B cell (primary cell): ENCODE data around the gene ASCL2. TPM values are rescaled to one million over a fixed set of nuclear protein-coding genes. Genes with fewer than 3 reads are reported as not detected.

Source experiments
- ATAC-seq: fragments of 200-7000 bp; cut with Tn5 transposase; one replicate; pipeline ENCODE4 v1.10.0; 2021; ENCODE audit warnings: low read depth, mild to moderate bottlenecking, moderate number of reproducible peaks, moderate library complexity
- CTCF ChIA-PET: fragments of 350-600 bp; sonication (Branson Sonifier 250); formaldehyde crosslinking; loops from one replicate; lab custom pipeline; 2021; ENCODE audit warnings: antibody characterized with exemption, inconsistent platforms; lab: Charles Lee
- POLR2A ChIA-PET: fragments of 350-600 bp; sonication (Branson Sonifier 250); formaldehyde crosslinking; loops from one replicate; lab custom pipeline; 2021; ENCODE audit warnings: antibody characterized with exemption; lab: Charles Lee
- DNase-seq: peaks from one replicate; pipeline ENCODE4 v3.0.0; 2013
- H2AFZ ChIP-seq: 2 replicates; pipeline ENCODE4 v1.6.1; 2012; ENCODE audit warnings: mild to moderate bottlenecking, low read depth, low read length; ENCODE audit not compliant: insufficient read depth, poor library complexity, severe bottlenecking
- H3K27ac ChIP-seq, 2 donors: 1 replicate in 1 of 2; 2 replicates in 1 of 2; pipeline ENCODE4 v1.5.1; 2012 to 2013; ENCODE audit warnings: low read length in 2 of 2, mild to moderate bottlenecking in 2 of 2, moderate library complexity in 1 of 2
- H3K27me3 ChIP-seq, 4 experiments: fragments of 200-600 bp in 1 of 4; sonication (generic) in 1 of 4; replicated peaks in 1 of 4; 1 replicate in 2 of 4; 2 replicates in 2 of 4; pipeline versions ENCODE4 v1.6.1 to v1.7.0; 2013 to 2016; ENCODE audit warnings: low read length in 3 of 4, mild to moderate bottlenecking in 2 of 4, mixed read lengths in 1 of 4, moderate library complexity in 1 of 4; ENCODE audit not compliant: insufficient read depth in 4 of 4, control insufficient read depth in 3 of 4; ENCODE audit errors: control extremely low read depth in 1 of 4
- H3K36me3 ChIP-seq, 2 experiments: replicated peaks in 1 of 2; 1 replicate in 1 of 2; 2 replicates in 1 of 2; pipeline versions ENCODE4 v1.6.1 to v1.7.1; 2013; ENCODE audit warnings: low read length in 1 of 2; ENCODE audit not compliant: insufficient read depth in 2 of 2, control insufficient read depth in 1 of 2; ENCODE audit errors: control extremely low read depth in 1 of 2, extremely low read depth in 1 of 2
- H3K4me1 ChIP-seq, 2 donors: fragments of 200-600 bp in 1 of 2; sonication (generic) in 1 of 2; 1 replicate in 1 of 2; 2 replicates in 1 of 2; pipeline versions ENCODE4 v1.5.1 to v1.6.1; 2013 to 2017; ENCODE audit warnings: low read length in 2 of 2; ENCODE audit not compliant: control insufficient read depth in 2 of 2, insufficient read depth in 2 of 2
- H3K4me2 ChIP-seq: replicated peaks from 2 replicates; pipeline ENCODE3; 2012; ENCODE audit warnings: mild to moderate bottlenecking, low read depth, low read length; ENCODE audit not compliant: poor library complexity, severe bottlenecking
- H3K4me3 ChIP-seq, 5 experiments: fragments of 200-600 bp in 1 of 5; sonication (generic) in 1 of 5; 1 replicate in 3 of 5; 2 replicates in 2 of 5; pipeline versions ENCODE4 v1.5.1 to v1.7.0; 2011 to 2016; ENCODE audit warnings: low read length in 4 of 5, mild to moderate bottlenecking in 4 of 5, low read depth in 2 of 5, control low read depth in 1 of 5, moderate library complexity in 1 of 5; ENCODE audit not compliant: insufficient read depth in 1 of 5; ENCODE audit errors: control extremely low read depth in 1 of 5, extremely low read depth in 1 of 5
- H3K79me2 ChIP-seq: fragments of 200-600 bp; sonication (generic); one replicate; pipeline ENCODE4 v1.6.0; 2016; ENCODE audit warnings: low read length; ENCODE audit not compliant: control insufficient read depth, insufficient read depth
- H3K9ac ChIP-seq: fragments of 200-600 bp; sonication (generic); 2 replicates; pipeline ENCODE4 v1.6.1; 2017; ENCODE audit warnings: mild to moderate bottlenecking, low read length, moderate library complexity
- H3K9me3 ChIP-seq, 3 donors: one replicate each; pipeline versions ENCODE4 v1.6.1 to v1.7.1; 2013; ENCODE audit warnings: low read length in 2 of 3; ENCODE audit not compliant: control insufficient read depth in 2 of 3, insufficient read depth in 1 of 3; ENCODE audit errors: control extremely low read depth in 1 of 3
- H4K20me1 ChIP-seq: 2 replicates; pipeline ENCODE4 v1.6.0; 2012; ENCODE audit warnings: mild to moderate bottlenecking, low read length; ENCODE audit not compliant: insufficient read depth, control insufficient read depth, poor library complexity, severe bottlenecking
- H3K27ac Mint-ChIP-seq: one replicate; pipeline ENCODE4 v1.8.0; 2021; ENCODE audit warnings: mixed read lengths
- H3K27me3 Mint-ChIP-seq: one replicate; pipeline ENCODE4 v1.8.0; 2021; ENCODE audit warnings: mixed read lengths
- H3K4me1 Mint-ChIP-seq: one replicate; pipeline ENCODE4 v1.8.0; 2021; ENCODE audit warnings: mixed read lengths
- H3K4me3 Mint-ChIP-seq: one replicate; pipeline ENCODE4 v1.8.0; 2021; ENCODE audit warnings: mixed read lengths
- H3K9me3 Mint-ChIP-seq: one replicate; pipeline ENCODE4 v1.8.0; 2022; ENCODE audit warnings: mixed read lengths; ENCODE audit not compliant: insufficient read depth
- EZH2 ChIP-seq: IDR thresholded peaks from 2 replicates; pipeline ENCODE4 v1.6.1; 2012; ENCODE audit warnings: borderline replicate concordance, low read depth, mild to moderate bottlenecking, moderate library complexity, low read length; ENCODE audit not compliant: insufficient read depth, poor library complexity, severe bottlenecking
- WGBS: methylation state at CpG from one replicate; pipeline ENCODE4 v1.1.5; 2013; ENCODE audit warnings: missing lambda C conversion rate; ENCODE audit not compliant: insufficient coverage; 5-methylcytosine and 5-hydroxymethylcytosine counted together
- intact Hi-C: fragments of 100-400 bp; cut with micrococcal nuclease; formaldehyde crosslinking; loops from one replicate; pipeline ENCODE4 v1.10.0; 2022
- polyA plus RNA-seq: library from polyadenylated mRNA; depleted of rRNA; stranded (reverse); fragments of >200 nt; gene quantifications from 2 replicates; pipeline ENCODE4 v1.2.3, GENCODE V29; 2012
- total RNA-seq, 2 donors: library from RNA; stranded (reverse); fragments of 120-200 nt in 1 of 2; gene quantifications; 1 replicate in 1 of 2; 2 replicates in 1 of 2; pipeline versions ENCODE4 v1.2.3 to v1.2.4, GENCODE V29; 2013 to 2022
- TF ChIP-seq, protein P1 (sequence below): fragments of 200-600 bp; IDR thresholded peaks from one replicate; pipeline ENCODE4 v1.8.0; 2022; ENCODE audit warnings: antibody characterized with exemption, mild to moderate bottlenecking

The ASCL2 gene
- total and polyA plus RNA-seq, 2 donors (not counting 1 experiment from before 2014, with no cell fraction given): 2.1 to 2.2 TPM

DNA sequence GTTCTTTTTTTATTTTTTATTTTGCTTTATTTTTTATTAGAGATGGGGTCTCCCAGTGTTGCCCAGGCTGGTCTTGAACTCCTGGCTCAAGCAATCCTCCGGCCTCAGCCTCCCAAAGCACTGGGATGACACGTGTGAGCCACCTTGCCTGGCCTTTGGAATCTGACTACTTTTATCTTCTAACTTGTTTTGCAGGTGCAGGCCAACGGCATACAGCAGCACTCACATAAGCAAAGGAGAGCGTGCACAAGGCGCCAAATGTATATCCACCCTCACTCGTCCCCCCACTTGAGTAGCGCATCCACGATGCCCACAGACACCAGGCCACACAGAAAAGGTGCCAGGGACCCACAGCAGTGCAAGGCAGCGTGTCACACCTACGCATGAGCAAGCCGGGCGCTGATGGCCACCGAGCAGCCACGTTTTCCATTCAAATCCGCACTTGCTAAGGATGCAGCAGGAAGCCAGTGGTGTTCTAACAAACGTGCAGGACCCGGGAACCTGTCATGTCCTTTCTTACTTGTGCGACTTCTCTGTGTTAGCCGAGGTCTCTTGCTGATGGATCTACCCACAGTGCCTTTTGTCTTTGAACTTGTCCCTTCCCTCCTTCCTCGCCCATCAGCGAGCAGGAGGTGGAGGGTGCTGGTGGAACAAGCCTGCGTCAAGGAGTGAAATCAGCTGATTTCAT lies 5.9 kb downstream of the ASCL2 start:
- ChIA-PET CTCF (interaction anchor here (1.3 kb wide), 1 partner anchor 40 kb away, joined by 4 read pairs; no protein-coding TSS in a partner anchor), POLR2A (no interaction called here)
- Histone ChIP-seq H3K36me3 (no peaks in the 10 kb centered on the region), H3K4me3 (no peak overlapping the region), H3K79me2 (no peaks in the 10 kb centered on the region), H3K4me2 (no peak overlapping the region), H3K27me3 (peaks cover 0 to 2% (median 0%) of the 10 kb centered on the region in 4 experiments), H2AFZ (no peak overlapping the region), H3K4me1 (peaks cover 22 to 35% of the 10 kb centered on the region in 2 donors), H4K20me1 (no peaks in the 10 kb centered on the region), H3K27ac (peak overlapping the region in 1 of 2 donors; percentile 42), H3K9me3 (peaks cover 0 to 9% (median 0%) of the 10 kb centered on the region in 3 donors), H3K9ac (no peak overlapping the region)
- no peak for ATAC-seq
- H3K27ac Mint-ChIP-seq: no peak overlapping the region
- intact Hi-C loops: loop anchor here (1.0 kb wide), 1 partner anchor 35 kb away; no protein-coding TSS in a partner anchor
- WGBS: 97% methylated on average over 20 of the region's 22 CpGs
- no peaks in the 10 kb centered on the region for H3K27me3 Mint-ChIP-seq
- DNase-seq: no peak
- H3K4me3 Mint-ChIP-seq: no peak overlapping the region
- peaks cover 34% of the 10 kb centered on the region for H3K4me1 Mint-ChIP-seq
- TF ChIP-seq, protein P1, sequence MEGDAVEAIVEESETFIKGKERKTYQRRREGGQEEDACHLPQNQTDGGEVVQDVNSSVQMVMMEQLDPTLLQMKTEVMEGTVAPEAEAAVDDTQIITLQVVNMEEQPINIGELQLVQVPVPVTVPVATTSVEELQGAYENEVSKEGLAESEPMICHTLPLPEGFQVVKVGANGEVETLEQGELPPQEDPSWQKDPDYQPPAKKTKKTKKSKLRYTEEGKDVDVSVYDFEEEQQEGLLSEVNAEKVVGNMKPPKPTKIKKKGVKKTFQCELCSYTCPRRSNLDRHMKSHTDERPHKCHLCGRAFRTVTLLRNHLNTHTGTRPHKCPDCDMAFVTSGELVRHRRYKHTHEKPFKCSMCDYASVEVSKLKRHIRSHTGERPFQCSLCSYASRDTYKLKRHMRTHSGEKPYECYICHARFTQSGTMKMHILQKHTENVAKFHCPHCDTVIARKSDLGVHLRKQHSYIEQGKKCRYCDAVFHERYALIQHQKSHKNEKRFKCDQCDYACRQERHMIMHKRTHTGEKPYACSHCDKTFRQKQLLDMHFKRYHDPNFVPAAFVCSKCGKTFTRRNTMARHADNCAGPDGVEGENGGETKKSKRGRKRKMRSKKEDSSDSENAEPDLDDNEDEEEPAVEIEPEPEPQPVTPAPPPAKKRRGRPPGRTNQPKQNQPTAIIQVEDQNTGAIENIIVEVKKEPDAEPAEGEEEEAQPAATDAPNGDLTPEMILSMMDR: no peak
- TF ChIP-seq EZH2: no peak
- no peaks in the 10 kb centered on the region for H3K9me3 Mint-ChIP-seq

DNA sequence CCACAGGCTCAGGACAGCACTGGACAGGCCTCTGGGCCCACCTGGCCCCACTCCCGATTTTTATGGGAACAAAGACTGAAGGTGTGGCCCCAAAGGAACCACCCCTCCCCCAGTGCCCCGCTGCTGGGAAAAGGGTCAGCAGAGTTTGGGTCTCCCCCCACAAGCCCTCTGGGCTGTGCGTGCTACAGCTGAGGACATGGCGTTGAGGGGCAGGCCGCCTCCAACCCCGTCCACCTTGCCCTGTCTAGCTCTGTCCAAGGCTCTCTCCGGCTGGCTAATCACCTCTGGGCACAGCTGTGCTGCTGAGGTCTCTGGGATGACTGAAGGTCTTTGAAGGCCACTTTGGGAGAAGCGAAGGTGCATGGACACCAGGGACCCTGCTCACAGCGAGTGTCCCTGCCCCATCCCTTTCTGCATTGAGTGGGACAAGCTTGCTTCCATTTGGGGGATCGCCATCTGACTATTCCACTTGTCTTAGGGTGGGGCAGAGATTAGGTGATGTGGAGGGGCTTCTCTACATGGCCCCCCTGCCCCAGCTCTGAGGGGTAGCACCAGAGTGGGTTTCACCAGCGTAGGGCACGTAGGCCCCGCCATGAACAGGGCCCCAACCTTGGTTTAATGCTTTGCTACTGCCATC lies 6.5 kb downstream of the ASCL2 start:
- H3K79me2 ChIP-seq: no peaks in the 10 kb centered on the region
- ATAC-seq: no peak
- Mint-ChIP-seq H3K4me1 (peaks cover 32% of the 10 kb centered on the region), H3K9me3 (no peaks in the 10 kb centered on the region), H3K27ac (no peak overlapping the region), H3K4me3 (no peak overlapping the region), H3K27me3 (no peaks in the 10 kb centered on the region)
- peaks cover 22 to 35% of the 10 kb centered on the region in 2 donors for H3K4me1 ChIP-seq
- no peak overlapping the region for H2AFZ ChIP-seq
- no peak overlapping the region for H3K4me2 ChIP-seq
- no peaks in the 10 kb centered on the region for H4K20me1 ChIP-seq
- no peaks in the 10 kb centered on the region for H3K36me3 ChIP-seq
- ChIA-PET CTCF (no interaction called here), POLR2A (no interaction called here)
- peaks cover 0 to 9% (median 0%) of the 10 kb centered on the region in 3 donors for H3K9me3 ChIP-seq
- WGBS: 100% methylated on average over 9 of the region's 13 CpGs
- H3K27ac ChIP-seq: no peak overlapping the region
- intact Hi-C loops: no loop called here
- no peak overlapping the region for H3K4me3 ChIP-seq
- TF ChIP-seq, protein P1: no peak
- TF ChIP-seq EZH2: no peak
- no peak overlapping the region for H3K9ac ChIP-seq
- DNase-seq: no peak
- H3K27me3 ChIP-seq: peaks cover 0 to 2% (median 0%) of the 10 kb centered on the region in 4 experiments
